Measurements from ENCODE around the gene ZSWIM3.

Gene ZSWIM3

GRCh38 chr20:45918779-45919537 is 61.5 kb downstream of the ZSWIM3 start:
- no peak for DNase-seq (ENCODE audit: low read depth, low spot score)
- ChIA-PET POLR2A (interaction anchor here (1.0 to 1.9 kb wide), 2 partner anchors 15 to 27 kb away, joined by 3 to 13 read pairs; partner anchors contain the start of gene PCIF1), CTCF (interaction anchor here (0.6 to 0.9 kb wide), 4 partner anchors 10 to 98 kb away, joined by 3 to 4 read pairs (median 3); no protein-coding TSS in a partner anchor)
- no peak for TF ChIP-seq CTCF (IDR thresholded peaks at IDR 0.05; ENCODE audit: insufficient read depth, low read length, missing control alignments)
- no peak overlapping the region for H3K4me3 ChIP-seq (ENCODE audit: low read depth, low read length)

- ChIA-PET CTCF (interaction anchor here (0.6 to 0.9 kb wide), 5 partner anchors 11 to 97 kb away, joined by 3 to 4 read pairs (median 3); no protein-coding TSS in a partner anchor), POLR2A (interaction anchor here (1.0 to 1.9 kb wide), 2 partner anchors 14 to 28 kb away, joined by 3 to 13 read pairs; partner anchors contain the start of gene PCIF1)
- DNase-seq (ENCODE audit: low read depth, low spot score), result no peak
- TF ChIP-seq CTCF (IDR thresholded peaks at IDR 0.05; ENCODE audit: insufficient read depth, low read length, missing control alignments), result no peak
- no peak overlapping the region for H3K4me3 ChIP-seq (ENCODE audit: low read depth, low read length)
Measured at GRCh38 chr20:45919542-45920399, 62.4 kb downstream of the ZSWIM3 start.

DNA sequence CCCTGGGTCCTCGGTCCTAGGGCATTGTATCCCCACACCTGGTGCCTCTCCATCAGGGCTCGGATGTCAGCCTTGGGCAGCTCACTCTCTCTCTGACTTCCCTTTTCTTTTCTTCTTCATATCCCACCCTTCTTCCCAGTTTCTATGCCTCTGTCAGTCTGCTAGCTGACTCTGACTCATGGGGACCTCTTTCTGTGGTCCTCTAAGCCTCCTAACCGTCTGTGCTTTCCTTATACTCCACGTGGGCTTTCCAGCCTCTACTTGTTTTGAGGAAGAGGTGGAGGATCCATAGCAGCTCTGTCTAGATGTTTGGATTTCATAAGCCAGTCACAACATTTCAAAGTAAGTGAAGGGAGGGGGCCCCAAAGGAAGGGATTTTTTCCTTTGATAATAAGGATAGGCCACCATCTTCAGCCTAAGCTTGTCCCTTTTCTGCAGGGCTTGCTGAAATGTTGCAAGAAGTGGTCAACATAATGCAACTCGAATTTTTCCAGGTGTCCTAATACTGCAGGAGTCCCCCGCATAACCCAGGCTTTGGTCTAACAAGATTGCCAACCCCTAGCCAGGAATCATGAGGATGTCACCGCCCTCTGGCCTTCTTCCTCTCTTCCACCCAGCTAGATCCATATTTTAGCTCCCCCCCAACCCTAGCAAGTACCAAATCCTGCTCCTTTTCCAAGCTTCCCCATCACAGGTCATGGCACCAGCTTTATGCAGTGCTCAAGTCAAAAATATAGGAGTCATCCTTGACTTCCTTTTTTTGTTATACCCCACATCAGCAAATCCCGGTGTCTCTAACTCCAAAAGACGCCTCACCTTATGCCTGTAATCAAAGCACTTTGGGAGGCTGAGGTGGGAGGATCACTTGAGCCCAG is 63.3 kb downstream of the ZSWIM3 start:
- no peak overlapping the region for H3K4me3 ChIP-seq (ENCODE audit: low read depth, low read length)
- TF ChIP-seq CTCF (IDR thresholded peaks at IDR 0.05; ENCODE audit: insufficient read depth, low read length, missing control alignments), result no peak
- no peak for DNase-seq (ENCODE audit: low read depth, low spot score)
- ChIA-PET POLR2A (interaction anchor here (1.9 kb wide), 1 partner anchor 14 kb away, joined by 13 read pairs; the partner anchor contains the start of gene PCIF1), CTCF (interaction anchor here (0.8 to 0.9 kb wide), 2 partner anchors 12 to 13 kb away, joined by 3 to 4 read pairs; no protein-coding TSS in a partner anchor)

DNA sequence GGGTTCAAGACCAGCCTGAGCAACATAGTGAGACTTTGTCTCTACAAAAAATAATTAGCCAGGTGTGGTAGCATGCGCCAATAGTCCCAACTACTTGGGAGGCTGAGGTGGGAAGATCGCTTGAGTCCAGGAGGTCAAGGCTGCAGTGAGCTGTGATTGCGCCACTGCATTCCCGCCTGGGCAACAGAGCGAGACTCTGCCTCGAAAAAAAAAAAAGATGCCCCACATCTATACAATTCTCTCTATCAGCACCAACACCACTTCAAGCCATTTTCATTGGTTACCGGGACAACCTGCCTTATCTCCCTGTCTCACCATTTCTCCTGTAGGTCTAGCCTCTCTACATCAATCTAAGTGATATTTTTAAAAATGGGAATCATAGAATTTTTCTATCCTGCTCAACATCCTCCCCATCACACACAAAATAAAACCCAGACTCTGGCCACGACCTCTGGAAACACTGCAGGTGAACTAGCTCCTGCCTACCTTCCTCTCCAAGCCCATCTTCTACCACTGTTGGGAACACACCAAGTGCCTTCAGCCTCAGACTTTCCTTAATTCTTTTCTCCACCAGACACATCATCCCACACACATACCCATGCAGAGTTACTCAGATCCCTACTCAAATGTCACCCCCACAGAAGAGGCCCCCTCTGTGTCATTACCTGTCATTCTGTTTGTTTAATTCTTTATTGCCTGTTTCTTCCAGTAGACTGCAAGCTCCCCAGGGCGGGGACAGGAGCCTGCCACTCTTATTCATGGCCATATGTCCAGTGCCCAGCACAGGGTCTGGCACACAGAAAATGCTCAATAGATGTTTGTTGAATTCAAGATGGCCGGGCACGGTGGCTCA is 64.1 kb downstream of the ZSWIM3 start:
- TF ChIP-seq CTCF (IDR thresholded peaks at IDR 0.05; ENCODE audit: insufficient read depth, low read length, missing control alignments), result no peak
- no peak for DNase-seq (ENCODE audit: low read depth, low spot score)
- no peak overlapping the region for H3K4me3 ChIP-seq (ENCODE audit: low read depth, low read length)
- ChIA-PET CTCF (interaction anchor here (2.0 kb wide), 1 partner anchor 12 kb away, joined by 5 read pairs; no protein-coding TSS in a partner anchor), POLR2A (interaction anchor here (4.8 kb wide), 1 partner anchor 13 kb away, joined by 31 read pairs; the partner anchor contains the start of gene PCIF1)

Data from AG04449 (cell line).